Vagina (tissue), 2 donors: ENCODE data around the gene MEDAG.

Experiments used
- CTCF ChIP-seq, 3 experiments: fragments of 450-650 bp in 2 of 3; fragments of 200-600 bp in 1 of 3; sonication (generic) in 1 of 3; IDR thresholded peaks; one replicate each; pipeline ENCODE4 v1.5.1; 2017 to 2019; ENCODE audit warnings: antibody characterized with exemption in 3 of 3, mild to moderate bottlenecking in 2 of 3, moderate library complexity in 2 of 3
- POLR2A ChIP-seq, 2 donors: fragments of 450-650 bp; IDR thresholded peaks; one replicate each; pipeline ENCODE4 v1.6.1; 2017; ENCODE audit warnings: antibody characterized with exemption in 2 of 2, mild to moderate bottlenecking in 2 of 2, moderate library complexity in 2 of 2
- POLR2AphosphoS5 ChIP-seq, 2 donors: sonication (generic); formaldehyde crosslinking; IDR thresholded peaks; one replicate each; pipeline ENCODE4 v1.9.0; 2017; ENCODE audit warnings: antibody characterized with exemption in 2 of 2, mild to moderate bottlenecking in 2 of 2, low read depth in 1 of 2; ENCODE audit not compliant: insufficient read depth in 1 of 2

- TF ChIP-seq POLR2A (IDR thresholded peaks at IDR 0.05) (no peak), CTCF (IDR thresholded peaks at IDR 0.05) (no peak), POLR2AphosphoS5 (IDR thresholded peaks at IDR 0.05; ENCODE audit: insufficient read depth in 1 of 2, low read depth in 1 of 2) (no peak)
These were observed 48.4 kb upstream of the MEDAG start for GRCh38 chr13:30857636-30858035.
